ENCODE results near the gene GHR.
A peak's percentile ranks its signal among the peaks of the same experiment; 100 is the strongest.

Gene GHR

DNA sequence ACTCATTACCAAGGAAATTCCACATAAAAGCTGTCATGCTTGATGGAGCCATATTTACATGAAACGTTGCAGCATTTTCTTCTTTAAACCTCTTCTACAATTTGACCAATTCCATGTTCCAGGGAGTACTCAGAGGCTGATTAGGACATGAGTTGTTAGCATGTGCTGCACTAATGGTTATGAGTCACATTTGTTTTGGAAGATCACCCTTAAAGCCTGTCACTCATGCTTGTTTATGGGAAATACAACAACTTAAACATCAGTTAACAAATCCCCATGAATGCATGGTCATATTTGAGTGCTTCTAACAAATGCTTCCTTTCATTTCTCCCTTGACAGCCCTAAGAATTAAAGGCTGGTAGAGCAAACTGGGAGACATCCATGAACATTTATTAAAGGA is 156.1 kb downstream of the GHR start:
- no peak overlapping the region for H2AK5ac ChIP-seq (ENCODE audit: low read depth, low read length)
- H3K79me1 ChIP-seq (ENCODE audit: low read depth, low read length) = no peaks in the 10 kb centered on the region
- no peak overlapping the region for H2BK5ac ChIP-seq (ENCODE audit: low read length)
- H3K9ac ChIP-seq (ENCODE audit: low read depth, low read length, poor library complexity) = no peak overlapping the region
- H3K23ac ChIP-seq (ENCODE audit: low read depth, low read length, poor library complexity) = no peak overlapping the region
- no peak overlapping the region for H3K18ac ChIP-seq (ENCODE audit: low read length)
- H3K4me3 ChIP-seq (ENCODE audit: low read length in 2 of 2) = no peak overlapping the region
- no peak overlapping the region for H2AFZ ChIP-seq (ENCODE audit: low read length)
- WGBS, 2 donors (ENCODE audit: extremely low coverage in 2 of 2, insufficient read length in 2 of 2, insufficient replicate concordance in 1 of 2) = no CpG with 5 or more reads among the region's 1 CpG
- H3K14ac ChIP-seq (ENCODE audit: low read length) = no peak overlapping the region
- no peak overlapping the region for H2BK12ac ChIP-seq (ENCODE audit: low read length)
- no peak overlapping the region for H3K4me2 ChIP-seq (ENCODE audit: insufficient read depth, low read length, poor library complexity, severe bottlenecking)
- H3K4me1 ChIP-seq (ENCODE audit: control insufficient read depth in 2 of 2, insufficient read depth in 1 of 2, low read depth in 1 of 2, low read length in 2 of 2) = no peaks in the 10 kb centered on the region
- DNase-seq (ENCODE audit: low spot score) = no peak
- H3K36me3 ChIP-seq (replicated peaks in 1 of 2; ENCODE audit: control insufficient read depth in 2 of 2, insufficient read depth in 2 of 2, low read length in 2 of 2) = no peaks in the 10 kb centered on the region
- H3K27me3 ChIP-seq (ENCODE audit: control insufficient read depth in 3 of 3, insufficient read depth in 3 of 3, low read depth in 1 of 3, low read length in 3 of 3) = no peaks in the 10 kb centered on the region
- H3K27ac ChIP-seq (replicated peaks; ENCODE audit: low read length) = no peak overlapping the region
- peaks cover 0 to 3% of the 10 kb centered on the region in 2 donors for H3K9me3 ChIP-seq (replicated peaks in 1 of 2; ENCODE audit: control insufficient read depth in 2 of 2, insufficient read depth in 1 of 2, low read depth in 1 of 2, low read length in 2 of 2)
- H2BK15ac ChIP-seq (ENCODE audit: low read length) = no peak overlapping the region
- no peak overlapping the region for H3K4ac ChIP-seq (ENCODE audit: low read length)
- no peak overlapping the region for H2BK120ac ChIP-seq (ENCODE audit: low read depth, low read length)
- no peak overlapping the region for H4K91ac ChIP-seq (ENCODE audit: low read depth, low read length, poor library complexity)
- H4K8ac ChIP-seq (ENCODE audit: low read depth, low read length) = no peak overlapping the region

- Histone ChIP-seq H2AFZ (ENCODE audit: low read length) (no peak overlapping the region), H3K4me3 (ENCODE audit: low read length in 2 of 2) (no peak overlapping the region), H3K79me1 (ENCODE audit: low read depth, low read length) (no peaks in the 10 kb centered on the region), H3K27me3 (ENCODE audit: control insufficient read depth in 3 of 3, insufficient read depth in 3 of 3, low read depth in 1 of 3, low read length in 3 of 3) (no peaks in the 10 kb centered on the region), H4K91ac (ENCODE audit: low read depth, low read length, poor library complexity) (no peak overlapping the region), H2BK5ac (ENCODE audit: low read length) (peak overlapping the region; percentile 59), H2BK15ac (ENCODE audit: low read length) (no peak overlapping the region), H3K4me1 (ENCODE audit: control insufficient read depth in 2 of 2, insufficient read depth in 1 of 2, low read depth in 1 of 2, low read length in 2 of 2) (no peaks in the 10 kb centered on the region), H3K36me3 (replicated peaks in 1 of 2; ENCODE audit: control insufficient read depth in 2 of 2, insufficient read depth in 2 of 2, low read length in 2 of 2) (no peaks in the 10 kb centered on the region), H3K9ac (ENCODE audit: low read depth, low read length, poor library complexity) (no peak overlapping the region), H3K4ac (ENCODE audit: low read length) (no peak overlapping the region), H2BK12ac (ENCODE audit: low read length) (peak overlapping the region; percentile 52), H3K18ac (ENCODE audit: low read length) (peak overlapping the region; percentile 74), H2AK5ac (ENCODE audit: low read depth, low read length) (peak overlapping the region; percentile 90), H3K23ac (ENCODE audit: low read depth, low read length, poor library complexity) (peak overlapping the region; percentile 61), H3K9me3 (replicated peaks in 1 of 2; ENCODE audit: control insufficient read depth in 2 of 2, insufficient read depth in 1 of 2, low read depth in 1 of 2, low read length in 2 of 2) (peaks cover 0 to 3% of the 10 kb centered on the region in 2 donors), H3K4me2 (ENCODE audit: insufficient read depth, low read length, poor library complexity, severe bottlenecking) (no peak overlapping the region), H3K14ac (ENCODE audit: low read length) (peak overlapping the region; percentile 65), H4K8ac (ENCODE audit: low read depth, low read length) (peak overlapping the region; percentile 23), H3K27ac (replicated peaks; ENCODE audit: low read length) (no peak overlapping the region), H2BK120ac (ENCODE audit: low read depth, low read length) (no peak overlapping the region)
- WGBS, 2 donors (ENCODE audit: extremely low coverage in 2 of 2, insufficient read length in 2 of 2, insufficient replicate concordance in 1 of 2) = no CpG with 5 or more reads among the region's 7 CpGs
- no peak for DNase-seq (ENCODE audit: low spot score)
Measured at GRCh38 chr5:42581845-42582244, 158.6 kb downstream of the GHR start.

DNA sequence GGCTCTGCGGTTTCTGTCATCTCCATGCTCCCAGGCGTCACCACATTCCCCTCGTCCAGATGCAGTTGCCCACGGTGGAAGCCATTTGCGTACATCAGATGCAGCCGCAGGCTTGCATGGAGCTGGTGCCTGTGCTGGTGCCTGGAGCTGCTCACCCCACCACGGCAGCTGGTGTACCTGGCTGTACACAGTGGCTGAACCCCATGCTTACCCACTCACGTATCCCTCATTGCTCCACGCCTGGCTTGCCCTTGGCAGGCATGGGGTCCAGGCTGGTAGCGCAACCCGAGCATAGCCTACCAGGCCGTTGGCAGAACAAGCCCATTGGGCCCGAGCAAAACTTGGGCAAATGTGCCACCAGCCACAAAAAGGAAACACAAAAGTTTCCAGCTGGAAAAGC is 159.5 kb downstream of the GHR start:
- H2BK5ac ChIP-seq (ENCODE audit: low read length) = no peak overlapping the region
- H3K4me1 ChIP-seq (ENCODE audit: control insufficient read depth in 2 of 2, insufficient read depth in 1 of 2, low read depth in 1 of 2, low read length in 2 of 2) = no peaks in the 10 kb centered on the region
- H3K36me3 ChIP-seq (replicated peaks in 1 of 2; ENCODE audit: control insufficient read depth in 2 of 2, insufficient read depth in 2 of 2, low read length in 2 of 2) = no peaks in the 10 kb centered on the region
- no peak overlapping the region for H4K91ac ChIP-seq (ENCODE audit: low read depth, low read length, poor library complexity)
- H2BK15ac ChIP-seq (ENCODE audit: low read length) = no peak overlapping the region
- DNase-seq (ENCODE audit: low spot score) = no peak
- H3K79me1 ChIP-seq (ENCODE audit: low read depth, low read length) = no peaks in the 10 kb centered on the region
- H3K9ac ChIP-seq (ENCODE audit: low read depth, low read length, poor library complexity) = no peak overlapping the region
- H3K18ac ChIP-seq (ENCODE audit: low read length) = no peak overlapping the region
- no peak overlapping the region for H3K4me2 ChIP-seq (ENCODE audit: insufficient read depth, low read length, poor library complexity, severe bottlenecking)
- no peak overlapping the region for H3K4ac ChIP-seq (ENCODE audit: low read length)
- WGBS, 2 donors (ENCODE audit: extremely low coverage in 2 of 2, insufficient read length in 2 of 2, insufficient replicate concordance in 1 of 2) = no CpG with 5 or more reads among the region's 13 CpGs
- H3K27ac ChIP-seq (replicated peaks; ENCODE audit: low read length) = no peak overlapping the region
- H2BK12ac ChIP-seq (ENCODE audit: low read length) = peak overlapping the region; percentile 24
- H3K4me3 ChIP-seq (ENCODE audit: low read length in 2 of 2) = peak overlapping the region in 1 of 2 donors; percentile 1
- H3K27me3 ChIP-seq (ENCODE audit: control insufficient read depth in 3 of 3, insufficient read depth in 3 of 3, low read depth in 1 of 3, low read length in 3 of 3) = no peaks in the 10 kb centered on the region
- no peak overlapping the region for H2AFZ ChIP-seq (ENCODE audit: low read length)
- H2BK120ac ChIP-seq (ENCODE audit: low read depth, low read length) = no peak overlapping the region
- no peak overlapping the region for H3K14ac ChIP-seq (ENCODE audit: low read length)
- H2AK5ac ChIP-seq (ENCODE audit: low read depth, low read length) = peak overlapping the region; percentile 65
- peaks cover 0 to 3% of the 10 kb centered on the region in 2 donors for H3K9me3 ChIP-seq (replicated peaks in 1 of 2; ENCODE audit: control insufficient read depth in 2 of 2, insufficient read depth in 1 of 2, low read depth in 1 of 2, low read length in 2 of 2)
- no peak overlapping the region for H4K8ac ChIP-seq (ENCODE audit: low read depth, low read length)
- peak overlapping the region; percentile 37 for H3K23ac ChIP-seq (ENCODE audit: low read depth, low read length, poor library complexity)

GRCh38 chr5:42583322-42583721 is 160.1 kb downstream of the GHR start:
- Histone ChIP-seq H3K27me3 (ENCODE audit: control insufficient read depth in 3 of 3, insufficient read depth in 3 of 3, low read depth in 1 of 3, low read length in 3 of 3) (no peaks in the 10 kb centered on the region), H2BK120ac (ENCODE audit: low read depth, low read length) (no peak overlapping the region), H2AK5ac (ENCODE audit: low read depth, low read length) (no peak overlapping the region), H3K23ac (ENCODE audit: low read depth, low read length, poor library complexity) (no peak overlapping the region), H2BK5ac (ENCODE audit: low read length) (no peak overlapping the region), H3K79me1 (ENCODE audit: low read depth, low read length) (no peaks in the 10 kb centered on the region), H3K18ac (ENCODE audit: low read length) (no peak overlapping the region), H3K27ac (replicated peaks; ENCODE audit: low read length) (no peak overlapping the region), H2BK12ac (ENCODE audit: low read length) (no peak overlapping the region), H3K36me3 (replicated peaks in 1 of 2; ENCODE audit: control insufficient read depth in 2 of 2, insufficient read depth in 2 of 2, low read length in 2 of 2) (no peaks in the 10 kb centered on the region), H3K4me2 (ENCODE audit: insufficient read depth, low read length, poor library complexity, severe bottlenecking) (no peak overlapping the region), H3K4me3 (ENCODE audit: low read length in 2 of 2) (no peak overlapping the region), H2BK15ac (ENCODE audit: low read length) (no peak overlapping the region), H4K91ac (ENCODE audit: low read depth, low read length, poor library complexity) (no peak overlapping the region), H3K9me3 (replicated peaks in 1 of 2; ENCODE audit: control insufficient read depth in 2 of 2, insufficient read depth in 1 of 2, low read depth in 1 of 2, low read length in 2 of 2) (peaks cover 0 to 3% of the 10 kb centered on the region in 2 donors), H3K9ac (ENCODE audit: low read depth, low read length, poor library complexity) (no peak overlapping the region), H2AFZ (ENCODE audit: low read length) (peak overlapping the region; percentile 65), H3K4me1 (ENCODE audit: control insufficient read depth in 2 of 2, insufficient read depth in 1 of 2, low read depth in 1 of 2, low read length in 2 of 2) (no peaks in the 10 kb centered on the region), H3K4ac (ENCODE audit: low read length) (no peak overlapping the region), H3K14ac (ENCODE audit: low read length) (no peak overlapping the region), H4K8ac (ENCODE audit: low read depth, low read length) (no peak overlapping the region)
- peak; percentile 62 for DNase-seq (ENCODE audit: low spot score)
- WGBS, 2 donors (ENCODE audit: extremely low coverage in 2 of 2, insufficient read length in 2 of 2, insufficient replicate concordance in 1 of 2) = no CpG with 5 or more reads among the region's 4 CpGs
